Ascending aorta (tissue), 2 donors: ENCODE measurements around the gene CELSR2. TPM values are rescaled to one million over a fixed set of nuclear protein-coding genes. Genes with fewer than 3 reads are reported as not detected.
A peak's percentile ranks its signal among the peaks of the same experiment; 100 is the strongest.

Experiments
- DNase-seq, 2 donors: peaks; one replicate each; pipeline ENCODE4 v3.0.0-alpha.2; 2019; ENCODE audit warnings: low spot score in 2 of 2
- H3K27ac ChIP-seq, 2 donors: fragments of 200-600 bp; sonication (generic); one replicate each; pipeline ENCODE4 v1.5.1; 2016 to 2017; ENCODE audit warnings: mild to moderate bottlenecking in 1 of 2
- H3K27me3 ChIP-seq: fragments of 200-600 bp; sonication (generic); one replicate; pipeline ENCODE4 v1.5.1; 2017
- H3K36me3 ChIP-seq, 2 donors: fragments of 200-600 bp; sonication (generic); one replicate each; pipeline ENCODE4 v1.5.1; 2016
- H3K4me1 ChIP-seq, 2 donors: fragments of 200-600 bp; sonication (generic); one replicate each; pipeline ENCODE4 v1.5.1; 2016 to 2017; ENCODE audit warnings: mild to moderate bottlenecking in 1 of 2
- H3K4me3 ChIP-seq, 2 donors: fragments of 200-600 bp; sonication (generic); one replicate each; pipeline ENCODE4 v1.5.1; 2016 to 2017; ENCODE audit warnings: mild to moderate bottlenecking in 1 of 2
- H3K9me3 ChIP-seq, 2 donors: fragments of 200-600 bp; sonication (generic); one replicate each; pipeline ENCODE4 v1.5.1; 2016
- intact Hi-C: fragments of 100-400 bp; cut with DNase I; formaldehyde crosslinking; loops from one replicate; pipeline ENCODE4 v1.15.1; 2023
- total RNA-seq: library from RNA; depleted of rRNA; stranded (reverse); fragments of >200 nt; gene quantifications from one replicate; pipeline ENCODE4 v1.1.0, GENCODE V29; 2016
- TF ChIP-seq, protein P1 (sequence below), 3 experiments: fragments of 200-600 bp in 2 of 3; fragments of 450-650 bp in 1 of 3; sonication (generic) in 2 of 3; IDR thresholded peaks; one replicate each; pipeline ENCODE4 v1.5.1; 2016 to 2019; ENCODE audit warnings: antibody characterized with exemption in 3 of 3, mild to moderate bottlenecking in 1 of 3, moderate library complexity in 1 of 3

The CELSR2 gene
- total RNA-seq, 1 donor from 2014 or later, result 3.6 TPM

- intact Hi-C loops, result no loop called here
- no peak for DNase-seq
- H3K4me1 ChIP-seq, result peaks cover 9 to 27% of the 10 kb centered on the region in 2 donors
- no peaks in the 10 kb centered on the region for H3K9me3 ChIP-seq
- H3K27ac ChIP-seq, result no peak overlapping the region
- peak overlapping the region in 1 of 2 donors; percentile 82 for H3K4me3 ChIP-seq
- H3K36me3 ChIP-seq, result no peaks in the 10 kb centered on the region
- TF ChIP-seq, protein P1, sequence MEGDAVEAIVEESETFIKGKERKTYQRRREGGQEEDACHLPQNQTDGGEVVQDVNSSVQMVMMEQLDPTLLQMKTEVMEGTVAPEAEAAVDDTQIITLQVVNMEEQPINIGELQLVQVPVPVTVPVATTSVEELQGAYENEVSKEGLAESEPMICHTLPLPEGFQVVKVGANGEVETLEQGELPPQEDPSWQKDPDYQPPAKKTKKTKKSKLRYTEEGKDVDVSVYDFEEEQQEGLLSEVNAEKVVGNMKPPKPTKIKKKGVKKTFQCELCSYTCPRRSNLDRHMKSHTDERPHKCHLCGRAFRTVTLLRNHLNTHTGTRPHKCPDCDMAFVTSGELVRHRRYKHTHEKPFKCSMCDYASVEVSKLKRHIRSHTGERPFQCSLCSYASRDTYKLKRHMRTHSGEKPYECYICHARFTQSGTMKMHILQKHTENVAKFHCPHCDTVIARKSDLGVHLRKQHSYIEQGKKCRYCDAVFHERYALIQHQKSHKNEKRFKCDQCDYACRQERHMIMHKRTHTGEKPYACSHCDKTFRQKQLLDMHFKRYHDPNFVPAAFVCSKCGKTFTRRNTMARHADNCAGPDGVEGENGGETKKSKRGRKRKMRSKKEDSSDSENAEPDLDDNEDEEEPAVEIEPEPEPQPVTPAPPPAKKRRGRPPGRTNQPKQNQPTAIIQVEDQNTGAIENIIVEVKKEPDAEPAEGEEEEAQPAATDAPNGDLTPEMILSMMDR (IDR thresholded peaks at IDR 0.05), result no peak
- no peaks in the 10 kb centered on the region for H3K27me3 ChIP-seq
Observed at GRCh38 chr1:109250454-109251276, 1.3 kb downstream of the CELSR2 start.

- H3K4me3 ChIP-seq, result no peak overlapping the region
- H3K27ac ChIP-seq, result no peak overlapping the region
- no peak for DNase-seq
- H3K27me3 ChIP-seq, result no peaks in the 10 kb centered on the region
- H3K4me1 ChIP-seq, result peaks cover 9 to 27% of the 10 kb centered on the region in 2 donors
- no peaks in the 10 kb centered on the region for H3K9me3 ChIP-seq
- intact Hi-C loops, result no loop called here
- TF ChIP-seq, protein P1 (IDR thresholded peaks at IDR 0.05), result no peak
- H3K36me3 ChIP-seq, result no peaks in the 10 kb centered on the region
Observed at GRCh38 chr1:109251277-109252166, 2.2 kb downstream of the CELSR2 start.

- TF ChIP-seq, protein P1 (IDR thresholded peaks at IDR 0.05), result no peak
- H3K27ac ChIP-seq, result no peak overlapping the region
- no peaks in the 10 kb centered on the region for H3K36me3 ChIP-seq
- DNase-seq, result no peak
- H3K27me3 ChIP-seq, result no peaks in the 10 kb centered on the region
- H3K9me3 ChIP-seq, result no peaks in the 10 kb centered on the region
- no peak overlapping the region for H3K4me3 ChIP-seq
- intact Hi-C loops, result no loop called here
- peaks cover 9 to 27% of the 10 kb centered on the region in 2 donors for H3K4me1 ChIP-seq
Observed at GRCh38 chr1:109252167-109252892, 3.0 kb downstream of the CELSR2 start.

DNA sequence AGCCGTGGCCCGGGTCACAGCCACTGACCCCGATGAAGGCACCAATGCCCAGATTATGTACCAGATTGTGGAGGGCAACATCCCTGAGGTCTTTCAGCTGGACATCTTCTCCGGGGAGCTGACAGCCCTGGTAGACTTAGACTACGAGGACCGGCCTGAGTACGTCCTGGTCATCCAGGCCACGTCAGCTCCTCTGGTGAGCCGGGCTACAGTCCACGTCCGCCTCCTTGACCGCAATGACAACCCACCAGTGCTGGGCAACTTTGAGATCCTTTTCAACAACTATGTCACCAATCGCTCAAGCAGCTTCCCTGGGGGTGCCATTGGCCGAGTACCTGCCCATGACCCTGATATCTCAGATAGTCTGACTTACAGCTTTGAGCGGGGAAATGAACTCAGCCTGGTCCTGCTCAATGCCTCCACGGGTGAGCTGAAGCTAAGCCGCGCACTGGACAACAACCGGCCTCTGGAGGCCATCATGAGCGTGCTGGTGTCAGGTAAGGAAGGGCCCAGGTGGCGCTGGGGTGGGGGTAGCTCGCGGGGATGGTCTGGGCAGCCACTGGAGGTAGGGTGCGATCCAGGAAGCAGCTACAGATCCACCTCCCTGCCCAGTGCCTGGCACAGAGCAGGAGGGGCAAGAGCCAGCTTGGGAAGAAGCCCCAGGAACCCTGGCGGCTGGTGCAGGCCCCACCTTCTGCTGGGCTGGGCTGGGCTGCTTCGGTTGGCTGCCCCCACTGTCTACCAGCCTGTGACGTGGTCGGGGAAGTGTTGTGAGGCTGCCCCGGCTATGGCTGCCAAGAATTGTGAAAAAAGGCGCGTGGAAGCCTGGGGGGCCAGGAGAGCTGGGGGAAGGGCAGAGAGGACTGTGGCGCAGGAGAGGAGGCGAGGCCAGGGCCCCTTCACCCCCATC, 3.8 kb downstream of the CELSR2 start:
- Histone ChIP-seq H3K9me3 (no peaks in the 10 kb centered on the region), H3K4me3 (peak overlapping the region in 1 of 2 donors; percentile 8), H3K36me3 (no peaks in the 10 kb centered on the region), H3K27me3 (no peaks in the 10 kb centered on the region), H3K4me1 (peaks cover 9 to 27% of the 10 kb centered on the region in 2 donors), H3K27ac (peak overlapping the region; percentile 69 to 74)
- TF ChIP-seq, protein P1 (IDR thresholded peaks at IDR 0.05), result no peak
- DNase-seq, result peak in 1 of 2 donors; percentile 45
- intact Hi-C loops, result no loop called here
